Natural killer cell (primary cell): Measurements from ENCODE around the gene MRPL41. TPM values are rescaled to one million over a fixed set of nuclear protein-coding genes. Genes with fewer than 3 reads are reported as not detected.
"Not testable (repeated sequence)": the region's sequence is repeated elsewhere in the genome, so short reads cannot be mapped to it uniquely, and the experiment has no call there.

ENCODE experiments used
- ATAC-seq, 3 donors: fragments of 150-1000 bp in 2 of 3; fragments of 200-7000 bp in 1 of 3; cut with Tn5 transposase; 1 replicate in 1 of 3; 2 replicates in 2 of 3; pipeline ENCODE4 v1.10.0; 2021; ENCODE audit warnings: mild to moderate bottlenecking in 2 of 3, moderate library complexity in 2 of 3
- DNase-seq, 2 donors: peaks; one replicate each; pipeline versions ENCODE4 v3.0.0 to v3.0.0-alpha.2; 2013 to 2021; ENCODE audit warnings: mixed read lengths in 1 of 2
- H3K27ac ChIP-seq: one replicate; pipeline ENCODE4 v1.5.1; 2013; ENCODE audit warnings: mild to moderate bottlenecking, low read length
- H3K27me3 ChIP-seq: one replicate; pipeline ENCODE4 v1.6.1; 2013; ENCODE audit warnings: low read length; ENCODE audit not compliant: control insufficient read depth, insufficient read depth
- H3K36me3 ChIP-seq: one replicate; pipeline ENCODE4 v1.6.1; 2013; ENCODE audit warnings: low read length; ENCODE audit not compliant: control insufficient read depth, insufficient read depth
- H3K4me1 ChIP-seq: one replicate; pipeline ENCODE4 v1.6.1; 2013; ENCODE audit warnings: low read length; ENCODE audit not compliant: control insufficient read depth, insufficient read depth
- H3K4me3 ChIP-seq: one replicate; pipeline ENCODE4 v1.5.1; 2013; ENCODE audit warnings: low read length
- H3K9me3 ChIP-seq: one replicate; pipeline ENCODE4 v1.6.1; 2013; ENCODE audit warnings: low read length; ENCODE audit not compliant: control insufficient read depth, insufficient read depth
- H3K27ac Mint-ChIP-seq, 2 donors: one replicate each; pipeline ENCODE4 v1.8.0; 2022; ENCODE audit warnings: mild to moderate bottlenecking in 2 of 2, mixed read lengths in 2 of 2, moderate library complexity in 1 of 2
- H3K27me3 Mint-ChIP-seq, 2 donors: one replicate each; pipeline ENCODE4 v1.8.0; 2022; ENCODE audit warnings: low read depth in 2 of 2, mixed read lengths in 2 of 2
- H3K36me3 Mint-ChIP-seq: one replicate; pipeline ENCODE4 v1.8.0; 2022; ENCODE audit warnings: mixed read lengths
- H3K4me1 Mint-ChIP-seq, 2 donors: one replicate each; pipeline ENCODE4 v1.8.0; 2022; ENCODE audit warnings: mixed read lengths in 2 of 2
- H3K4me3 Mint-ChIP-seq: one replicate; pipeline ENCODE4 v1.8.0; 2022; ENCODE audit warnings: mild to moderate bottlenecking, moderate library complexity, mixed read lengths
- H3K9me3 Mint-ChIP-seq, 2 donors: one replicate each; pipeline ENCODE4 v1.8.0; 2022; ENCODE audit warnings: mixed read lengths in 2 of 2
- WGBS: methylation state at CpG from one replicate; pipeline ENCODE4 v1.1.7; 2013; ENCODE audit warnings: missing lambda C conversion rate; ENCODE audit not compliant: insufficient coverage; 5-methylcytosine and 5-hydroxymethylcytosine counted together
- intact Hi-C: fragments of 100-400 bp; cut with micrococcal nuclease; formaldehyde crosslinking; loops from one replicate; pipeline ENCODE4 v1.14.2; 2022
- total RNA-seq, 4 donors: library from RNA; stranded (reverse); fragments of 120-200 nt in 1 of 4; gene quantifications; one replicate each; pipeline versions ENCODE4 v1.2.3 to v1.2.4, GENCODE V29; 2013 to 2022
- TF ChIP-seq, protein P1 (sequence below): fragments of 200-600 bp; IDR thresholded peaks from one replicate; pipeline ENCODE4 v1.8.0; 2022; ENCODE audit warnings: antibody characterized with exemption

Gene MRPL41
- total RNA-seq, 3 donors from 2014 or later (not counting 1 experiment from before 2014, with no cell fraction given), result 11.5 to 17.9 (median 16.8) TPM

DNA sequence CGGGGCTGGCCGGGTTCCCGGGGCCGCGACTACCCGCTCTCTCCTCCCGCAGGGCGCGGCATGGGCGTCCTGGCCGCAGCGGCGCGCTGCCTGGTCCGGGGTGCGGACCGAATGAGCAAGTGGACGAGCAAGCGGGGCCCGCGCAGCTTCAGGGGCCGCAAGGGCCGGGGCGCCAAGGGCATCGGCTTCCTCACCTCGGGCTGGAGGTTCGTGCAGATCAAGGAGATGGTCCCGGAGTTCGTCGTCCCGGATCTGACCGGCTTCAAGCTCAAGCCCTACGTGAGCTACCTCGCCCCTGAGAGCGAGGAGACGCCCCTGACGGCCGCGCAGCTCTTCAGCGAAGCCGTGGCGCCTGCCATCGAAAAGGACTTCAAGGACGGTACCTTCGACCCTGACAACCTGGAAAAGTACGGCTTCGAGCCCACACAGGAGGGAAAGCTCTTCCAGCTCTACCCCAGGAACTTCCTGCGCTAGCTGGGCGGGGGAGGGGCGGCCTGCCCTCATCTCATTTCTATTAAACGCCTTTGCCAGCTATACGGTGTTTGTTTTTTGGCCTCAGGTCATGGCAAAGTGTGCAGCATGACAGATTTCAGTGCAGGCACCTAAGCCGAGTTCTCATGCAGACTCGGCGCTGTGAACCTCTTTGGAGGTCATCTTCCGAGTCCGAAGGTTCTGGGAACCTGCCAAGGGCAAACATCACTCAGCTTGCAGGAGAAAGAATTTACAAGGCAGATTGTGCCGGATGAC lies 516 bp downstream of the MRPL41 start:
- no peaks in the 10 kb centered on the region for H3K27me3 ChIP-seq
- 13% methylated on average over 58 of the region's 58 CpGs for WGBS
- H3K4me1 ChIP-seq, result peaks cover 16% of the 10 kb centered on the region
- peaks cover 17% of the 10 kb centered on the region for H3K36me3 ChIP-seq
- Mint-ChIP-seq H3K27me3 (no peaks in the 10 kb centered on the region), H3K9me3 (no peaks in the 10 kb centered on the region), H3K36me3 (peaks cover 7% of the 10 kb centered on the region), H3K4me3 (peak overlapping the region; percentile 84), H3K4me1 (peaks cover 13 to 14% of the 10 kb centered on the region in 2 donors), H3K27ac (peak overlapping the region; percentile 71 to 83)
- intact Hi-C loops, result no loop called here
- peak overlapping the region; percentile 2 for H3K27ac ChIP-seq
- H3K4me3 ChIP-seq, result peak overlapping the region; percentile 56
- no peaks in the 10 kb centered on the region for H3K9me3 ChIP-seq
- DNase-seq (peak in 1 of 2 donors; percentile 60), ATAC-seq (peak; percentile 2 to 10 (median 2))
- TF ChIP-seq, protein P1, sequence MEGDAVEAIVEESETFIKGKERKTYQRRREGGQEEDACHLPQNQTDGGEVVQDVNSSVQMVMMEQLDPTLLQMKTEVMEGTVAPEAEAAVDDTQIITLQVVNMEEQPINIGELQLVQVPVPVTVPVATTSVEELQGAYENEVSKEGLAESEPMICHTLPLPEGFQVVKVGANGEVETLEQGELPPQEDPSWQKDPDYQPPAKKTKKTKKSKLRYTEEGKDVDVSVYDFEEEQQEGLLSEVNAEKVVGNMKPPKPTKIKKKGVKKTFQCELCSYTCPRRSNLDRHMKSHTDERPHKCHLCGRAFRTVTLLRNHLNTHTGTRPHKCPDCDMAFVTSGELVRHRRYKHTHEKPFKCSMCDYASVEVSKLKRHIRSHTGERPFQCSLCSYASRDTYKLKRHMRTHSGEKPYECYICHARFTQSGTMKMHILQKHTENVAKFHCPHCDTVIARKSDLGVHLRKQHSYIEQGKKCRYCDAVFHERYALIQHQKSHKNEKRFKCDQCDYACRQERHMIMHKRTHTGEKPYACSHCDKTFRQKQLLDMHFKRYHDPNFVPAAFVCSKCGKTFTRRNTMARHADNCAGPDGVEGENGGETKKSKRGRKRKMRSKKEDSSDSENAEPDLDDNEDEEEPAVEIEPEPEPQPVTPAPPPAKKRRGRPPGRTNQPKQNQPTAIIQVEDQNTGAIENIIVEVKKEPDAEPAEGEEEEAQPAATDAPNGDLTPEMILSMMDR, result no peak

DNA sequence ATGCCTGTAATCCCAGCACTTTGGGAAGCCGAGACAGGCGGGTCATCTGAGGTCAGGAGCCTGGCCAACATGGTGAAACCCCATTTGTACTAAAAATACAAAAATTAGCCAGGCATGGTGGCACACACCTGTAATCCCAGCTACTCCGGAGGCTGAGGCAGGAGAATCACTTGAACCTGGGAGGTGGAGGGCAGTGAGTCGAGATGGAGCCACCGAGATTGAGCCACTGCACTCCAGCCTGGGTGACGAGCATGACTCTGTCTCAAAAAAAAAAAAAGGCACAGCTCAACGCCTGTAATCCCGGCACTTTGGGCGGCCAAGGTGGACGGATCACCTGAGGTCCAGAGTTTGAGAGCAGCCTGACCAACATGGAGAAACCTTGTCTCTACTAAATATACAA lies 2.0 kb downstream of the MRPL41 start:
- H3K36me3 Mint-ChIP-seq, H3K27me3 Mint-ChIP-seq, H3K27ac ChIP-seq, DNase-seq, H3K27me3 ChIP-seq, ATAC-seq, H3K9me3 ChIP-seq, H3K9me3 Mint-ChIP-seq, H3K27ac Mint-ChIP-seq, intact Hi-C loops, H3K4me3 Mint-ChIP-seq, H3K4me3 ChIP-seq: not testable (repeated sequence)
- peaks cover 13 to 14% of the 10 kb centered on the region in 2 donors for H3K4me1 Mint-ChIP-seq
- H3K36me3 ChIP-seq, result peaks cover 21% of the 10 kb centered on the region
- peaks cover 16% of the 10 kb centered on the region for H3K4me1 ChIP-seq
- 94% methylated on average over 10 of the region's 10 CpGs for WGBS

DNA sequence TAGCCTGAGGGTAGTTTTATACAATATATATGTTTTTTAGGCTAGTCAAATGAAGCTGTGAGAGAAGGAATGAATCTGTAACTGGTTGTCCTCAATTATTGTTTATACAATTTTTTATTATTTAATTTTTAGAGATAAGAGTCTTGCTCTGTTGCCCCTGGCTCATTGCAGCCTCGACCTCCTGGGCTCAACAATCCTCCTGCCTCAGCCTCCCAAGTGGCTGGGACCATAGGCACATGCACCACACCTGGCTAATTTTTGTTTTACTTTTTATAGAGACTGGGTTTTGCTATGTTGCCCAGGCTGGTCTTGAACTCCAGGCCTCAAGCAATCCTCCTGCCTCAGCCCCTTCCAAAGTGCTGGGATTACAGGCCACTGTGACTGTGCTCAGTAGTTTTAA lies 2.7 kb downstream of the MRPL41 start:
- Histone ChIP-seq H3K9me3 (no peaks in the 10 kb centered on the region), H3K4me3 (no peak overlapping the region), H3K27ac (no peak overlapping the region), H3K27me3 (no peaks in the 10 kb centered on the region), H3K4me1 (peaks cover 16% of the 10 kb centered on the region), H3K36me3 (peaks cover 21% of the 10 kb centered on the region)
- Mint-ChIP-seq H3K27me3 (no peaks in the 10 kb centered on the region), H3K4me3 (no peak overlapping the region), H3K27ac (no peak overlapping the region), H3K4me1 (peaks cover 13 to 14% of the 10 kb centered on the region in 2 donors), H3K36me3 (peaks cover 7% of the 10 kb centered on the region), H3K9me3 (no peaks in the 10 kb centered on the region)
- no peak for ATAC-seq
- TF ChIP-seq, protein P1, result no peak
- no peak for DNase-seq
- intact Hi-C loops, result no loop called here
- WGBS, result no CpG with 5 or more reads among the region's 1 CpG

DNA sequence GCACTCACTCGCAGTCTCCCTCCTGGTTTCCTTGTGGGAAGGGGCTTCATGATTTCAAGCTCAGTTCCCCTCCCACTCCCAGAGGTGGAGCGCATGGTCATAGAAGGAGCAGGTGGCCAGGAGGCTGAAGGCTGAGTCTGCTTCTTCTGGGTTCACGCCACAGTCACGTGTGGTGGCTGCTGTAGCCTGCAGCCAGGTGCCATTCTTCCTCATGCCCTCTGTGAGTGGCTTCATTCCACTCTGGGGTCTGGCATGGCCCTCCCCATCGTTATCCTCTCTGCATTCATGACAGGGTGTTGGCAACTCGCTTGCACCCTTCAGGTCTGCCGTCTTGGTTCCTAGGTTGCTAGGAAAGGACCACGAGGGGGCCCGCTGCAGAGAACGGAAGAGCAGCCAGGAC lies 3.5 kb downstream of the MRPL41 start:
- Mint-ChIP-seq H3K36me3 (peaks cover 7% of the 10 kb centered on the region), H3K4me1 (peaks cover 10 to 14% of the 10 kb centered on the region in 2 donors), H3K9me3 (no peaks in the 10 kb centered on the region), H3K27ac (no peak overlapping the region), H3K27me3 (no peaks in the 10 kb centered on the region), H3K4me3 (no peak overlapping the region)
- TF ChIP-seq, protein P1, result no peak
- WGBS, result 90% methylated on average over 10 of the region's 10 CpGs
- H3K9me3 ChIP-seq, result no peaks in the 10 kb centered on the region
- no peaks in the 10 kb centered on the region for H3K27me3 ChIP-seq
- no peak for DNase-seq
- no peak overlapping the region for H3K27ac ChIP-seq
- intact Hi-C loops, result no loop called here
- H3K4me3 ChIP-seq, result no peak overlapping the region
- no peak for ATAC-seq
- peaks cover 9% of the 10 kb centered on the region for H3K4me1 ChIP-seq
- peaks cover 21% of the 10 kb centered on the region for H3K36me3 ChIP-seq
